CD4-positive, alpha-beta memory T cell (primary cell): Measurements from ENCODE around the gene GALC. TPM values are rescaled to one million over a fixed set of nuclear protein-coding genes. Genes with fewer than 3 reads are reported as not detected.

Experiments
- CTCF ChIA-PET: fragments of 350-600 bp; sonication (Branson Sonifier 250); formaldehyde crosslinking; loops from one replicate; lab custom pipeline; 2021; ENCODE audit warnings: inconsistent platforms; ENCODE audit not compliant: partially characterized antibody; lab: Charles Lee
- POLR2A ChIA-PET: fragments of 350-600 bp; sonication (Branson Sonifier 250); formaldehyde crosslinking; loops from one replicate; lab custom pipeline; 2021; ENCODE audit not compliant: partially characterized antibody; lab: Charles Lee
- DNase-seq, 5 donors: peaks; one replicate each; pipeline versions ENCODE4 v3.0.0 to v3.0.0-alpha.2; 2020 to 2022; ENCODE audit warnings: mixed read lengths in 1 of 5
- H3K27ac ChIP-seq: one replicate; pipeline ENCODE4 v1.7.0; 2013; ENCODE audit warnings: low read depth, low read length
- H3K27me3 ChIP-seq: 2 replicates; pipeline ENCODE4 v1.7.0; 2013; ENCODE audit warnings: mild to moderate bottlenecking, low read length, moderate library complexity; ENCODE audit not compliant: insufficient read depth
- H3K36me3 ChIP-seq: 2 replicates; pipeline ENCODE4 v1.7.0; 2013; ENCODE audit warnings: mild to moderate bottlenecking, low read length, moderate library complexity; ENCODE audit not compliant: insufficient read depth
- H3K4me1 ChIP-seq: 2 replicates; pipeline ENCODE4 v1.7.0; 2013; ENCODE audit warnings: mild to moderate bottlenecking, low read length, moderate library complexity; ENCODE audit not compliant: insufficient read depth
- H3K4me3 ChIP-seq, 2 donors: one replicate each; pipeline ENCODE4 v1.7.0; 2013; ENCODE audit warnings: low read length in 2 of 2, mild to moderate bottlenecking in 1 of 2
- H3K9me3 ChIP-seq, 2 donors: one replicate each; pipeline ENCODE4 v1.7.0; 2013; ENCODE audit warnings: low read length in 2 of 2, control low read depth in 1 of 2; ENCODE audit not compliant: control insufficient read depth in 1 of 2
- H3K27ac Mint-ChIP-seq, 7 donors: one replicate each; pipeline ENCODE4 v1.8.0; 2020 to 2021; ENCODE audit warnings: mixed read lengths in 7 of 7, mild to moderate bottlenecking in 6 of 7, inconsistent platforms in 3 of 7, moderate library complexity in 3 of 7
- H3K27me3 Mint-ChIP-seq, 2 donors: one replicate each; pipeline ENCODE4 v1.8.0; 2020 to 2021; ENCODE audit warnings: mixed read lengths in 2 of 2
- H3K36me3 Mint-ChIP-seq, 2 donors: one replicate each; pipeline ENCODE4 v1.8.0; 2020 to 2021; ENCODE audit warnings: mixed read lengths in 2 of 2, inconsistent platforms in 1 of 2, mild to moderate bottlenecking in 1 of 2
- H3K4me1 Mint-ChIP-seq, 4 donors: one replicate each; pipeline ENCODE4 v1.8.0; 2020 to 2021; ENCODE audit warnings: mixed read lengths in 4 of 4, mild to moderate bottlenecking in 1 of 4
- H3K4me3 Mint-ChIP-seq, 8 donors: one replicate each; pipeline ENCODE4 v1.8.0; 2020 to 2021; ENCODE audit warnings: mixed read lengths in 8 of 8, mild to moderate bottlenecking in 7 of 8, moderate library complexity in 6 of 8, inconsistent platforms in 3 of 8
- H3K9me3 Mint-ChIP-seq, 8 donors: one replicate each; pipeline ENCODE4 v1.8.0; 2020 to 2021; ENCODE audit warnings: mixed read lengths in 8 of 8, mild to moderate bottlenecking in 5 of 8, inconsistent platforms in 3 of 8, moderate library complexity in 1 of 8
- intact Hi-C: fragments of 100-400 bp; cut with micrococcal nuclease; formaldehyde crosslinking; loops from one replicate; pipeline ENCODE4 v1.15.1; 2023
- polyA plus RNA-seq, 2 donors: library from polyadenylated mRNA; unstranded; fragments of 300-500 nt; fragmentation: Illumina TruSeq; gene quantifications; one replicate each; pipeline ENCODE4 v1.2.3, GENCODE V29; 2021
- total RNA-seq, 2 experiments: library from RNA; stranded (reverse); gene quantifications; one replicate each; pipeline ENCODE4 v1.2.3, GENCODE V29; 2021

The GALC gene
- total and polyA plus RNA-seq, 4 experiments from 2014 or later = 23.4 to 28.7 (median 27.3) TPM

DNA sequence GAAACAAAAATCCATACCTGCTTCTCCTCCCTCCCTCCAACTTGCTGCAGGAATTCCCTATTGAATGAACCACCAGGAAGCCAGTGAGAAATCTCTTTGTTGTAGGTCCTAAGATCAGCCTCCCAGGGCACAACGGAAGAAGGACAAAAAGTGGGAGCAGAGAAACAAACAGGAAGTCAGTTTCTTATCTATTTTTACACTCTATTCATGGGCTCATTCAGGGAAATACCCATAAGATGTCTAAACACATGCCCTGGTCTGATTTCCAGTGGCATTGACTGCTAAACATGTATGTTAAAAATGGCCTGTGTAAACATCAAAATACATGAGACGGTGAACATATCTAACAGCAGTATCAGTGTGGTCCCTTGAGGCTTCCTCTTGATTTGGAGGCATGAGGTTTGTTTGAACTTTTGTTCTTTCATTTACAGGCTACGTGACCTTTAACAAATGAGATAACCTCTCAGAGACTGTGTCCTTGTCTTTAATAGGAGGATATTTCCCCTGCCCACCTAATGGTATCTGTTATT is 30.7 kb upstream of the GALC start:
- Histone ChIP-seq H3K4me1 (peaks cover 70% of the 10 kb centered on the region), H3K4me3 (no peak overlapping the region), H3K9me3 (no peaks in the 10 kb centered on the region), H3K27ac (no peak overlapping the region), H3K27me3 (no peaks in the 10 kb centered on the region), H3K36me3 (no peaks in the 10 kb centered on the region)
- peak overlapping the region; percentile 47 to 91 (median 84) for H3K27ac Mint-ChIP-seq
- no peaks in the 10 kb centered on the region for H3K27me3 Mint-ChIP-seq
- DNase-seq = peak in 4 of 5 donors; percentile 20 to 39 (median 34)
- intact Hi-C loops = loop anchor here (1.0 to 2.0 kb wide), 2 partner anchors 17 to 31 kb away; partner anchors contain the start of gene GALC
- H3K36me3 Mint-ChIP-seq = peaks cover 2 to 5% of the 10 kb centered on the region in 2 donors
- ChIA-PET CTCF (no interaction called here), POLR2A (no interaction called here)
- peaks cover 0 to 4% (median 0%) of the 10 kb centered on the region in 8 donors for H3K9me3 Mint-ChIP-seq
- peaks cover 55 to 84% (median 73%) of the 10 kb centered on the region in 4 donors for H3K4me1 Mint-ChIP-seq
- H3K4me3 Mint-ChIP-seq = peak overlapping the region in 7 of 8 donors; percentile 25 to 74 (median 50)

DNA sequence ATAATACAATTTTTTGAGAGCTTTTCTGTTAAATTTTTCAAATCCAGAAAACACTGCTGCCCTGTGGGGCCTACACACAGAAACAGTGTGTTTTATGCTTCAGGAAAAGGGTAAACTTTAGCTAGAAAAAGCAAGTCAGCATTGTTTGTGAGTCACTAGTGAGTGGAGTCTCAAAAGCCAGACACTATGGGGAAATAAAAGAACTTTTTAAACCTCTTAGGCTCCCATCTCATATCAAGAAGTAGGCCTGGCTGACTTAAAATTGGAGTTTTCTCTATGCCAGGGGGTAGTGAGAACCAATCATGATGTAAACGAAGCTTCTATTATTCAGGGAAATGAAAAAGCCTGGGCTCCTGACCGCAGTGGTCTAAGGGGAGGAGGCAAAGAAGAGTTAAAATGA is 24.6 kb upstream of the GALC start:
- intact Hi-C loops = no loop called here
- H3K4me3 Mint-ChIP-seq = peak overlapping the region in 1 of 8 donors; percentile 9
- Histone ChIP-seq H3K4me3 (no peak overlapping the region), H3K9me3 (no peaks in the 10 kb centered on the region), H3K27me3 (no peaks in the 10 kb centered on the region), H3K36me3 (no peaks in the 10 kb centered on the region), H3K4me1 (peaks cover 38% of the 10 kb centered on the region), H3K27ac (no peak overlapping the region)
- ChIA-PET CTCF (interaction anchor here (1.1 to 7.4 kb wide), 4 partner anchors 9 to 152 kb away, joined by 4 to 52 read pairs (median 13); no protein-coding TSS in a partner anchor), POLR2A (interaction anchor here (1.2 to 1.8 kb wide), 5 partner anchors 9 to 66 kb away, joined by 3 to 8 read pairs (median 4); no protein-coding TSS in a partner anchor)
- H3K27me3 Mint-ChIP-seq = no peaks in the 10 kb centered on the region
- H3K36me3 Mint-ChIP-seq = peaks cover 30 to 38% of the 10 kb centered on the region in 2 donors
- peaks cover 31 to 66% (median 49%) of the 10 kb centered on the region in 4 donors for H3K4me1 Mint-ChIP-seq
- H3K9me3 Mint-ChIP-seq = peaks cover 0 to 4% (median 0%) of the 10 kb centered on the region in 8 donors
- DNase-seq = no peak
- H3K27ac Mint-ChIP-seq = peak overlapping the region in 4 of 7 donors; percentile 12 to 78 (median 64)

DNA sequence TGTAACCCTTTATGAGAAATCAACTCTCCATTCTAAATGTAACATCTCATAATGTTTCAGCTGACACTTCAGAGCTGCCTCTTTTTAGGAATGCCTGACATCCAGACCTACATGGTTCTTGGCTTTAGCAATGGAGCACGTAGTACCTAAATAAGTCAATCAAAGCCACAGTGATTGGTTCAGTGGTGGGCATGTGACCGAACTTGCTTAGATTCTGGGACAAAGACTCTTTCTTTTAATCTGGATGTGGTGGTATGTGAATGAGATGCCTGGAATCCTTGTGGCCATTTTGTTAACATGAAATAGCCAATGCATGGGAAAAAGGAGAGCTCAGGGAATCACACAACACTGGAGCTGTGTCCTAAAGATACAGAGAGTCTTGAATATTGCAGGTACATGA is 23.8 kb upstream of the GALC start:
- H3K4me1 ChIP-seq = peaks cover 42% of the 10 kb centered on the region
- Mint-ChIP-seq H3K27ac (peak overlapping the region in 3 of 7 donors; percentile 7 to 57 (median 49)), H3K36me3 (peaks cover 37 to 44% of the 10 kb centered on the region in 2 donors), H3K9me3 (peaks cover 0 to 4% (median 0%) of the 10 kb centered on the region in 8 donors), H3K4me1 (peaks cover 36 to 68% (median 54%) of the 10 kb centered on the region in 4 donors), H3K4me3 (no peak overlapping the region), H3K27me3 (no peaks in the 10 kb centered on the region)
- H3K27ac ChIP-seq = no peak overlapping the region
- H3K27me3 ChIP-seq = no peaks in the 10 kb centered on the region
- H3K4me3 ChIP-seq = no peak overlapping the region
- intact Hi-C loops = no loop called here
- ChIA-PET POLR2A (interaction anchor here (1.0 to 2.0 kb wide), 7 partner anchors 10 to 65 kb away, joined by 3 to 8 read pairs (median 4); partner anchors contain the start of gene GALC), CTCF (interaction anchor here (1.1 to 7.4 kb wide), 3 partner anchors 33 to 152 kb away, joined by 4 to 52 read pairs (median 21); no protein-coding TSS in a partner anchor)
- no peak for DNase-seq
- H3K9me3 ChIP-seq = no peaks in the 10 kb centered on the region
- peaks cover under 1% of the 10 kb centered on the region for H3K36me3 ChIP-seq

DNA sequence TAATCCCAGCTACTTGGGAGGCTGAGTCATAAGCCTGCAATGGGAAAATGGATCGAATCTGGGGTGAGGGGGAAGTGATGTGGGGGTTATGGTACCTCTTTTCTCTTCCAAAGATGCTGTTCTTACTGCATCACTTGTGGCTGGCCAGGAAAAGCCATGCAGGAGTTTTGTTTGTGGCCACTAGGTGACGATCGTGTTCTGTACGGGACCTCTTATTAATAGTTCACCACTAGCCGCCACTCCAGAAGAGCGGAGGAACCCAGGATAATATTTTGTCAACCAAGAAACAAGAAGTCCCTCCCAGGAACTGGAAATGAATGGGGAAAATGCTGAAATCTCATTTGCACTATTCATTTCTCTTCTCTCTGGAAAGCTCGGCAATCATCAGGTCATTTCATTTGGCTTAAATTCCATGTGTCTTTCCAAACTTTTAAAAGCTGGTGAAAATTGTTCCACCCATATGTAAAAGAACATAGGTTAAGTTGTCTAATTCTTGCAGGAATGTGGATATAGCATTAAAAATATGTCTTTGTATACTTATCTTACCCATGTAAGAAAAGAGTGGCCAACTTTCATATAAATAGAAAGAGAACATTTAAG is 20.9 kb upstream of the GALC start:
- peaks cover 12% of the 10 kb centered on the region for H3K36me3 ChIP-seq
- no peaks in the 10 kb centered on the region for H3K9me3 ChIP-seq
- peak in 4 of 5 donors; percentile 29 to 46 (median 38) for DNase-seq
- no peaks in the 10 kb centered on the region for H3K9me3 Mint-ChIP-seq
- no peak overlapping the region for H3K4me3 ChIP-seq
- no peak overlapping the region for H3K27ac ChIP-seq
- no peaks in the 10 kb centered on the region for H3K27me3 Mint-ChIP-seq
- ChIA-PET POLR2A (interaction anchor here (1.1 to 2.6 kb wide), 3 partner anchors 13 to 155 kb away, joined by 5 to 16 read pairs (median 6); partner anchors contain the start of gene GALC), CTCF (interaction anchor here (0.7 to 7.4 kb wide), 18 partner anchors 8 to 480 kb away, joined by 3 to 58 read pairs (median 4); partner anchors contain the start of gene GALC)
- H3K27me3 ChIP-seq = no peaks in the 10 kb centered on the region
- peaks cover 59% of the 10 kb centered on the region for H3K4me1 ChIP-seq
- H3K27ac Mint-ChIP-seq = peak overlapping the region; percentile 9 to 91 (median 65)
- intact Hi-C loops = loop anchor here (1.0 kb wide), 1 partner anchor 154 kb away; no protein-coding TSS in a partner anchor
- peaks cover 49 to 77% (median 64%) of the 10 kb centered on the region in 4 donors for H3K4me1 Mint-ChIP-seq
- peaks cover 60 to 62% of the 10 kb centered on the region in 2 donors for H3K36me3 Mint-ChIP-seq
- H3K4me3 Mint-ChIP-seq = peak overlapping the region in 6 of 8 donors; percentile 3 to 69 (median 44)

DNA sequence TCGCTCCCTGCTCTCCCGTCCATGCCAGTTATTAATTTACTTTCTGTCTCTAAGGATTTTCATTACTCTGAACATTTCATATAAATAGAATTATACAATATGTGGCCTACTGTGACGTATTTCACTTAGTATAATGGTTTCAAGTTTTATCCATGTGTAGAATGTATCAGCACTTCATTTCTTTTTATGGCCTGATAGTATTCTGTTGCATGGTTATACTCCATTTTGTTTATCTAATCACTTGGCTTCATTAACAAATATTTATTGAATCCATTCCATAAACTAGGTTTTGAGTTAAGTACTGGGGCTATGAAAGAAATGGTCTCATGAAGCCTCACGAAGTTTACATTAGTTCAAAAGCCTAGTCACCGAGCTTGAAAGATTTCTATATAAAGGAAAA is 19.5 kb upstream of the GALC start:
- H3K36me3 Mint-ChIP-seq = peaks cover 60 to 64% of the 10 kb centered on the region in 2 donors
- H3K4me1 ChIP-seq = peaks cover 64% of the 10 kb centered on the region
- peaks cover 12% of the 10 kb centered on the region for H3K36me3 ChIP-seq
- H3K4me3 ChIP-seq = no peak overlapping the region
- H3K4me1 Mint-ChIP-seq = peaks cover 52 to 82% (median 65%) of the 10 kb centered on the region in 4 donors
- H3K27me3 ChIP-seq = no peaks in the 10 kb centered on the region
- CTCF ChIA-PET = interaction anchor here (0.7 to 7.4 kb wide), 4 partner anchors 17 to 157 kb away, joined by 3 to 58 read pairs (median 34); partner anchors contain the start of gene GALC
- no peak for DNase-seq
- intact Hi-C loops = no loop called here
- H3K9me3 Mint-ChIP-seq = no peaks in the 10 kb centered on the region
- POLR2A ChIA-PET = interaction anchor here (1.5 kb wide), 1 partner anchor 20 kb away, joined by 6 read pairs; the partner anchor contains the start of gene GALC
- peak overlapping the region in 6 of 7 donors; percentile 22 to 71 (median 40) for H3K27ac Mint-ChIP-seq
- peak overlapping the region in 5 of 8 donors; percentile 7 to 52 (median 32) for H3K4me3 Mint-ChIP-seq
- no peaks in the 10 kb centered on the region for H3K9me3 ChIP-seq
- H3K27ac ChIP-seq = no peak overlapping the region
- H3K27me3 Mint-ChIP-seq = no peaks in the 10 kb centered on the region

DNA sequence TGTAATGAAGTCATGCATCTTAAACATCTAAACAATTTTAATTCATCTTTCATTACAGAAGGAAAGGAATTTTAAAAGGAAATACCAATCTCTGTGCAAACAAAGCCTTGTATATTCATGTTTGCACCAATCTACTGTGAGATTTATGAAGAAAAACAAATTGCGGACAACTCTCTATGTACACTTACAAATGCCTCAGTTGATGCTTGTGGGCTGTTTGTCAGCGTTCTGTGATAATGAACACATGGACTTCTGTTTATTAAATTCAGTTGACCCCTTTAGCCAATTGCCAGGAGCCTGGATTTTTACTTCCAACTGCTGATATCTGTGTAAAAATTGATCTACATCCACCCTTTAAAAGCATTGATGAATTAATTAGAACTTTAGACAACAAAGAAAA is 17.3 kb upstream of the GALC start:
- Histone ChIP-seq H3K9me3 (no peaks in the 10 kb centered on the region), H3K36me3 (peaks cover 12% of the 10 kb centered on the region), H3K27me3 (no peaks in the 10 kb centered on the region), H3K27ac (peak overlapping the region; percentile 8), H3K4me1 (peaks cover 67% of the 10 kb centered on the region), H3K4me3 (no peak overlapping the region)
- Mint-ChIP-seq H3K4me1 (peaks cover 52 to 78% (median 62%) of the 10 kb centered on the region in 4 donors), H3K4me3 (peak overlapping the region in 6 of 8 donors; percentile 45 to 81 (median 66)), H3K36me3 (peaks cover 42 to 59% of the 10 kb centered on the region in 2 donors), H3K9me3 (no peaks in the 10 kb centered on the region), H3K27ac (peak overlapping the region; percentile 49 to 94 (median 66)), H3K27me3 (no peaks in the 10 kb centered on the region)
- CTCF ChIA-PET = no interaction called here
- POLR2A ChIA-PET = interaction anchor here (2.4 kb wide), 1 partner anchor 16 kb away, joined by 8 read pairs; no protein-coding TSS in a partner anchor
- DNase-seq = no peak
- intact Hi-C loops = no loop called here
